Psoas muscle (tissue), 8 donors: ENCODE data around the gene BLVRA. TPM values are rescaled to one million over a fixed set of nuclear protein-coding genes. Genes with fewer than 3 reads are reported as not detected.
"Not testable (repeated sequence)": the region's sequence is repeated elsewhere in the genome, so short reads cannot be mapped to it uniquely, and the experiment has no call there.

ENCODE experiments used
- ATAC-seq, 4 donors: fragments of 200-7000 bp; cut with Tn5 transposase; one replicate each; pipeline ENCODE4 v1.9.1; 2020; ENCODE audit warnings: moderate library complexity in 3 of 4, mild to moderate bottlenecking in 2 of 4
- DNase-seq, 2 donors: peaks; one replicate each; pipeline ENCODE4 v3.0.0-alpha.2; 2020
- H3K27ac ChIP-seq: fragments of 200-600 bp; one replicate; pipeline ENCODE4 v1.8.0; 2022
- H3K27me3 ChIP-seq, 3 donors: fragments of 200-600 bp in 1 of 3; one replicate each; pipeline versions ENCODE4 v1.6.1 to v1.8.0; 2013 to 2022; ENCODE audit warnings: low read length in 2 of 3, mild to moderate bottlenecking in 2 of 3, moderate library complexity in 1 of 3; ENCODE audit not compliant: insufficient read depth in 3 of 3
- H3K36me3 ChIP-seq, 2 donors: fragments of 200-600 bp in 1 of 2; one replicate each; pipeline versions ENCODE4 v1.6.1 to v1.8.0; 2013 to 2022; ENCODE audit warnings: low read depth in 1 of 2, mild to moderate bottlenecking in 1 of 2, moderate library complexity in 1 of 2; ENCODE audit not compliant: insufficient read depth in 1 of 2
- H3K4me1 ChIP-seq: fragments of 200-600 bp; one replicate; pipeline ENCODE4 v1.8.0; 2022
- H3K4me3 ChIP-seq: fragments of 200-600 bp; one replicate; pipeline ENCODE4 v1.8.0; 2022; ENCODE audit warnings: mild to moderate bottlenecking
- H3K9me3 ChIP-seq: fragments of 200-600 bp; one replicate; pipeline ENCODE4 v1.8.0; 2022
- WGBS, 3 donors: extraction: QIAGEN DNeasy Blood & Tissue Kit; methylation state at CpG; one replicate each; pipeline versions ENCODE4 v1.1.6 to v1.1.7; 2013; 5-methylcytosine and 5-hydroxymethylcytosine counted together
- intact Hi-C, 2 donors: fragments of 100-400 bp; cut with DNase I; formaldehyde crosslinking; loops; one replicate each; pipeline versions ENCODE4 v1.11.0 to v1.14.2; 2022
- polyA plus RNA-seq, 3 donors: library from polyadenylated mRNA; stranded (reverse); fragments of 200-250 nt; gene quantifications; one replicate each; pipeline ENCODE4 v1.2.3, GENCODE V29; 2013
- total RNA-seq, 4 donors: library from RNA; stranded (reverse); fragmentation: NEBNext Ultra II Directional in 2 of 4; extraction: Animal tissue kit (Norgen Biotek cat#: 25700) in 2 of 4; gene quantifications; one replicate each; pipeline versions ENCODE4 v1.2.1 to v1.2.4, GENCODE V29; 2021 to 2023
- TF ChIP-seq, protein P1 (sequence below): fragments of 200-600 bp; IDR thresholded peaks from one replicate; pipeline ENCODE4 v1.8.0; 2022; ENCODE audit warnings: antibody characterized with exemption
- donor health status: healthy with polysubstance abuse.
- donor health status: DM: no; HTN: no; CAD: no; lungs with moderate emphysema.
- donor health status: Bipolar disorder and iron deficiency.
- donor health status: healthy.
- donor health status: DM: yes; HTN: yes; CAD: no.
- donor health status: DM: no; HTN: no; CAD: no.
- donor health status: DM: no; HTN: no; CAD: no.
- donor health status: DM: yes; HTN: yes; CAD: no.

BLVRA gene
- total and polyA plus RNA-seq, 7 donors, result 35.8 to 52.9 (median 41.9) TPM

DNA sequence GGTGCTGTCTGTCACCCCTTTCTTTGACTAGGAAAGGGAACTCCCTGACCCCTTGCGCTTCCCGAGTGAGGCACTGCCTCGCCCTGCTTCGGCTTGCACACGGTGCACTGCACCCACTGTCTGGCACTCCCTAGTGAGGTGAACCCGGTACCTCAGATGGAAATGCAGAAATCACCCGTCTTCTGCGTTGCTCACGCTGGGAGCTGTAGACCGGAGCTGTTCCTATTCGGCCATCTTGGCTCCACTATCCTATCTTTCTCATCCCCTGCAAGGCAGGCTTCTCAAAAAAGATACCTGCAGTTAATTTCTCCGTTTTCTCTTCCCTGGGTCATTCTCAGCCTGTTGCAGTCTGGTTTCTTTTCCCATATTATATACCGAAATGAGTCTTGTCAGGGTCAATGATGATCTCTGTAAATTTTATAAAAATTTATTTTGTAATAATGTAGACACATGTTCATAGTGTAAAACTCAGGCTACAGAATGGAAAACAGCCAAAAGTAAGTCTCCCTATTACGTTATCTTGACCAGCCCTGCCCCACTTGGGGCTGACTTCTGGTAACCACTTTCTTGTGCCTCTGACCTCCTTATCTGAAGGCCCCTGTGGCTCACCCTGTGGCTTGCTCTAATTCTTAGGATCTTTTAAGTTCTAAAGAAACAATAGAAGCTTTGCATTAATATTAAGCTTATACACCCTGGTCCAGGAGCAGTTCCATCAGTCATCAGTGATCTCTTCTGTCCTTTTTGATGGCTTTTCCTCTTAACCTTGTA, 20.7 kb downstream of the BLVRA start:
- intact Hi-C loops, result no loop called here
- Histone ChIP-seq H3K4me1 (peaks cover 22% of the 10 kb centered on the region), H3K27me3 (no peaks in the 10 kb centered on the region), H3K9me3 (no peaks in the 10 kb centered on the region), H3K27ac (no peak overlapping the region), H3K4me3 (no peak overlapping the region), H3K36me3 (peaks cover 0 to 9% of the 10 kb centered on the region in 2 donors)
- TF ChIP-seq, protein P1, sequence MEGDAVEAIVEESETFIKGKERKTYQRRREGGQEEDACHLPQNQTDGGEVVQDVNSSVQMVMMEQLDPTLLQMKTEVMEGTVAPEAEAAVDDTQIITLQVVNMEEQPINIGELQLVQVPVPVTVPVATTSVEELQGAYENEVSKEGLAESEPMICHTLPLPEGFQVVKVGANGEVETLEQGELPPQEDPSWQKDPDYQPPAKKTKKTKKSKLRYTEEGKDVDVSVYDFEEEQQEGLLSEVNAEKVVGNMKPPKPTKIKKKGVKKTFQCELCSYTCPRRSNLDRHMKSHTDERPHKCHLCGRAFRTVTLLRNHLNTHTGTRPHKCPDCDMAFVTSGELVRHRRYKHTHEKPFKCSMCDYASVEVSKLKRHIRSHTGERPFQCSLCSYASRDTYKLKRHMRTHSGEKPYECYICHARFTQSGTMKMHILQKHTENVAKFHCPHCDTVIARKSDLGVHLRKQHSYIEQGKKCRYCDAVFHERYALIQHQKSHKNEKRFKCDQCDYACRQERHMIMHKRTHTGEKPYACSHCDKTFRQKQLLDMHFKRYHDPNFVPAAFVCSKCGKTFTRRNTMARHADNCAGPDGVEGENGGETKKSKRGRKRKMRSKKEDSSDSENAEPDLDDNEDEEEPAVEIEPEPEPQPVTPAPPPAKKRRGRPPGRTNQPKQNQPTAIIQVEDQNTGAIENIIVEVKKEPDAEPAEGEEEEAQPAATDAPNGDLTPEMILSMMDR, result no peak
- ATAC-seq (no peak), DNase-seq (no peak)
- 96 to 99% (median 97%) methylated on average over 14 of the region's 14 CpGs for WGBS, 3 donors

- Histone ChIP-seq H3K4me1 (peaks cover 26% of the 10 kb centered on the region), H3K9me3 (no peaks in the 10 kb centered on the region), H3K27me3 (no peaks in the 10 kb centered on the region), H3K27ac (no peak overlapping the region), H3K36me3 (peaks cover 0 to 9% of the 10 kb centered on the region in 2 donors), H3K4me3 (no peak overlapping the region)
- no peak for DNase-seq
- intact Hi-C loops, result loop anchor here in 1 of 2 donors (10.0 kb wide), 1 partner anchor 57 kb away; the partner anchor contains the start of gene COA1
- WGBS, 3 donors, result 61 to 74% (median 67%) methylated on average over 10 of the region's 10 CpGs
- TF ChIP-seq, protein P1, result no peak
- no peak for ATAC-seq
These were observed 23.5 kb downstream of the BLVRA start for GRCh38 chr7:43781726-43782607.

DNA sequence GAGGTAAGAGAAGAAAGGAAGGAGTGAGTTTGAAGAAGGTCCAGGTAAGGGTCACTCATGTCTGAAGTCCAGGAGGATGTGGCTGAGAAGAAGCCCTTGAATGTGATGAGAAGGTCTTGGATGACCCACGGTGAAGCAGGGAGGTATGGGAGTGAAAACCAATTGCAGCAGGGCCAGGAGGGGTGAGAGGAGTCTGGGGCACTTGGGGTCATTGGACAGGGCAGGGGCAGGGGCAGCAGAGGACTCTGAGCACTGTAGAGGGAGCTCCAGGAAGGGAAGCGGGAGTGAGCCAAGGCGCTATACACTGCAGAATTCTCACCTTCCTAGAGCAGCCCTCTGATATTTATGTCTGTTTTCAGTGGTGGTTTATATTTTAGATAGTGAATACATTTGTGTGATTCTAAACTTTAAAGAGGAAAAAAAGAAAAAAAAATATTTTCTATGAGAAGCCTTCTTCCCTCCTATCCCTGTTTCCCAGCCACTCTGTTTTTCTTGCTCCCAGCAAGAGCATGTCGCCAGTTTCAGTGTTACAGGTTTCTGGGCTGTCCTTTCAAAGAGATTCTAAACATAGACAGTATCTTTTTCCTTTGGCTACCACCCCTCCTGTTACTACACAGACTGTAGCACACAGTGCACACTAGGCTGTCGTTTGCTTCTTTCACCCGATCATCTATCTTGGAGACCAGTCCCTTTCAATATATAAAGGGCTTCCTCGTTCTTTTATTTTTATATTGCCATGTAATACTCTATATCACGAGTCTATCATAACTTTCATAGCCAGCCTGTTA, 24.5 kb downstream of the BLVRA start:
- intact Hi-C loops, result loop anchor here in 1 of 2 donors (10.0 kb wide), 1 partner anchor 58 kb away; the partner anchor contains the start of gene COA1
- no peaks in the 10 kb centered on the region for H3K27me3 ChIP-seq
- TF ChIP-seq, protein P1, result no peak
- peak overlapping the region; percentile 25 for H3K27ac ChIP-seq
- no peak overlapping the region for H3K4me3 ChIP-seq
- H3K4me1 ChIP-seq, result peaks cover 26% of the 10 kb centered on the region
- DNase-seq, result no peak
- WGBS, 3 donors, result 44 to 60% (median 44%) methylated on average over 8 of the region's 8 CpGs
- peaks cover 0 to 17% of the 10 kb centered on the region in 2 donors for H3K36me3 ChIP-seq
- ATAC-seq, result peak; percentile 66 to 90 (median 73)
- no peaks in the 10 kb centered on the region for H3K9me3 ChIP-seq

- Histone ChIP-seq H3K4me3 (no peak overlapping the region), H3K4me1 (peaks cover 26% of the 10 kb centered on the region), H3K27me3 (no peaks in the 10 kb centered on the region), H3K27ac (no peak overlapping the region), H3K36me3 (peaks cover 0 to 27% of the 10 kb centered on the region in 2 donors), H3K9me3 (no peaks in the 10 kb centered on the region)
- DNase-seq, result no peak
- 91 to 94% (median 93%) methylated on average over 5 of the region's 5 CpGs for WGBS, 3 donors
- intact Hi-C loops, result loop anchor here in 1 of 2 donors (10.0 kb wide), 1 partner anchor 59 kb away; the partner anchor contains the start of gene COA1
- TF ChIP-seq, protein P1, result no peak
- ATAC-seq, result no peak
These were observed 25.6 kb downstream of the BLVRA start for GRCh38 chr7:43784030-43784584.

GRCh38 chr7:43784585-43785087, 26.2 kb downstream of the BLVRA start:
- H3K27ac ChIP-seq, H3K27me3 ChIP-seq, H3K9me3 ChIP-seq, ATAC-seq, H3K4me3 ChIP-seq, DNase-seq: not testable (repeated sequence)
- Histone ChIP-seq H3K4me1 (peaks cover 26% of the 10 kb centered on the region), H3K36me3 (peaks cover 0 to 29% of the 10 kb centered on the region in 2 donors)
- 90 to 95% (median 92%) methylated on average over 8 of the region's 8 CpGs for WGBS, 3 donors
- intact Hi-C loops, result loop anchor here in 1 of 2 donors (10.0 kb wide), 1 partner anchor 60 kb away; the partner anchor contains the start of gene COA1
